Large intestine (tissue), 3 donors: Measurements from ENCODE around the gene APIP. TPM values are rescaled to one million over a fixed set of nuclear protein-coding genes. Genes with fewer than 3 reads are reported as not detected.

Experiments used
- DNase-seq, 2 donors: peaks; one replicate each; pipeline versions ENCODE4 v3.0.0 to v3.0.0-alpha.2; 2013
- H3K27ac ChIP-seq: one replicate; pipeline ENCODE4 v1.5.1; 2013; ENCODE audit warnings: low read length
- H3K27me3 ChIP-seq: 2 replicates; pipeline ENCODE4 v1.6.1; 2013; ENCODE audit warnings: low read length; ENCODE audit not compliant: control insufficient read depth, insufficient read depth
- H3K36me3 ChIP-seq: 2 replicates; pipeline ENCODE4 v1.6.1; 2013; ENCODE audit warnings: low read length; ENCODE audit not compliant: control insufficient read depth, insufficient read depth
- H3K4me1 ChIP-seq: one replicate; pipeline ENCODE4 v1.6.1; 2013; ENCODE audit warnings: low read length; ENCODE audit not compliant: control insufficient read depth, insufficient read depth
- H3K4me3 ChIP-seq: one replicate; pipeline ENCODE4 v1.5.1; 2013; ENCODE audit warnings: low read length
- H3K9me3 ChIP-seq: one replicate; pipeline ENCODE4 v1.6.1; 2013; ENCODE audit warnings: mild to moderate bottlenecking, low read depth, low read length, moderate library complexity; ENCODE audit not compliant: control insufficient read depth
- WGBS: methylation state at CpG from one replicate; pipeline ENCODE4 v1.1.5; 2013; ENCODE audit warnings: low lambda C conversion rate; ENCODE audit not compliant: insufficient coverage; 5-methylcytosine and 5-hydroxymethylcytosine counted together
- polyA plus RNA-seq: library from polyadenylated mRNA; unstranded; fragments of 120-200 nt; gene quantifications from one replicate; pipeline ENCODE4 v1.2.1, GENCODE V29; 2013

Gene APIP
- polyA plus RNA-seq, 1 donor, result 25.7 TPM

GRCh38 chr11:34890089-34890488 is 26.1 kb downstream of the APIP start:
- peaks cover 2% of the 10 kb centered on the region for H3K36me3 ChIP-seq
- H3K4me1 ChIP-seq, result no peaks in the 10 kb centered on the region
- H3K27ac ChIP-seq, result no peak overlapping the region
- no peaks in the 10 kb centered on the region for H3K27me3 ChIP-seq
- no peak overlapping the region for H3K4me3 ChIP-seq
- WGBS, result 40% methylated on average over 1 of the region's 2 CpGs
- no peak for DNase-seq
- no peaks in the 10 kb centered on the region for H3K9me3 ChIP-seq

- H3K4me3 ChIP-seq, result no peak overlapping the region
- DNase-seq, result no peak
- H3K4me1 ChIP-seq, result no peaks in the 10 kb centered on the region
- H3K36me3 ChIP-seq, result peaks cover 4% of the 10 kb centered on the region
- no CpG with 5 or more reads among the region's 1 CpG for WGBS
- no peak overlapping the region for H3K27ac ChIP-seq
- no peaks in the 10 kb centered on the region for H3K9me3 ChIP-seq
- H3K27me3 ChIP-seq, result no peaks in the 10 kb centered on the region
Observed at GRCh38 chr11:34887260-34887659, 28.9 kb downstream of the APIP start.

DNA sequence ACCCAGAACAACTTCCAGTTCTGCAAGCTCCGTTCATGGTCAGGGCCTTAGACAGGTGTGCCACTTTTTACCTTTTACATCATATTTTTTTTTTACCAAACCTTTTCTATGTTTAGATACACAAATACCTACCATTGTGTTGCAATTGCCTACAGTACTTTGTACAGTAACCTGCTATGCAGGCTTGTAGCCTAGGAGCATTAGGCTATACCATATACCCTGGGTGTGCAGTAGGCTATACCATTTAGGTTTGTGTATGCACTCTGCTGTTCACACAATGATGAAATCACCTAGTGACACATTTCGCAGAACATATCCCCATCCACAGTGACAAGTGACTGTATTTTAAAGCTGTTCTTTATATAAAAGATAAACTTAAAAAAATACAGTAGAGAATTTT is 29.6 kb downstream of the APIP start:
- no peak overlapping the region for H3K4me3 ChIP-seq
- no peaks in the 10 kb centered on the region for H3K4me1 ChIP-seq
- H3K27ac ChIP-seq, result no peak overlapping the region
- peaks cover 4% of the 10 kb centered on the region for H3K36me3 ChIP-seq
- no peaks in the 10 kb centered on the region for H3K9me3 ChIP-seq
- no peak for DNase-seq
- 86% methylated on average over 1 of the region's 2 CpGs for WGBS
- no peaks in the 10 kb centered on the region for H3K27me3 ChIP-seq

DNA sequence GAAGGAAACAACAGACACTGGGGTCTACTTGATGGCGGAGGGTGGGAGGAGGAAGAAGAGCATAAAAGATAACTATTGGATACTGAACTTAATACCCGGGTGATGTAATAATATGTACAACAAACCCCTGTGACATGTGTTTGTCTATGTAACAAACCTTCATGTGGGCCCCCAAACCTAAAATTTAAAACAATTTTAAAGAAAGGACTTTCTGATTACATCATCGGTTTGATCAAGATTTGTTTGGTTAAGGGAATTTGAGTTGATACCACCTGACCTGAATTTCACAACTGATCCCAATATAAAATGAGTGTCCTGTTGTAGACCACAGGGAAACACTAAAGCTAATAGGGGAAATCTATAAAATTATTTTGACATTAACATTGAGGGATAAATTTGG is 34.3 kb downstream of the APIP start:
- no peak for DNase-seq
- no peak overlapping the region for H3K27ac ChIP-seq
- WGBS, result 100% methylated on average over 2 of the region's 3 CpGs
- no peak overlapping the region for H3K4me3 ChIP-seq
- no peaks in the 10 kb centered on the region for H3K27me3 ChIP-seq
- H3K4me1 ChIP-seq, result no peaks in the 10 kb centered on the region
- H3K36me3 ChIP-seq, result peaks cover 4% of the 10 kb centered on the region
- no peaks in the 10 kb centered on the region for H3K9me3 ChIP-seq

DNA sequence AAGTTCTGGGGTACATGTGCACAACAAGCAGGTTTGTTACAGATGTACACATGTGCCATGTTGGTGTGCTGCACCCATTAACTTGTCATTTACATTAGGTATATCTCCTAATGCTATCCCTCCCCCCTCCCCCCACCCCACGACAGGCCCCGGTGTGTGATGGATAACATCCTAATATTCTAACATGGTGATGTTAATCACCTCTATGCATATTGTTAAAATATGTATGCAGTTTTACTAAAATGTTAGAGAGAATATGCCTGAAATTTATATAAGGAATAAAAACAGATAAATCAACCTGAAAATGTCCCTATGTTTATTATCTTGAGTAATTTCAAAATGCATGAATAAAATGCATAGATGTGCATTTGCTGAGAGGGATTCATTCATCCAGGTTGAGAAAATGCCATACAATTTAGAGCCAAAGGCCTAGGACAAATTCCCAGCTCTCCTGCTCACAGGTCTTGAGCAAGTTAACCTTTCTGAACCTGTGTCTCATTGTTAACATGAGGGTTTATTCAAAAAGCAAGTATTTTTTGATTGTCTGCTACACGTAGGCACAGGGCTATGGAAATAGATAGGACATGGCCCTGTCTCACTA is 38.7 kb downstream of the APIP start:
- Histone ChIP-seq H3K27me3 (no peaks in the 10 kb centered on the region), H3K36me3 (no peaks in the 10 kb centered on the region), H3K27ac (no peak overlapping the region), H3K4me1 (no peaks in the 10 kb centered on the region), H3K4me3 (no peak overlapping the region), H3K9me3 (peaks cover 2% of the 10 kb centered on the region)
- no CpG with 5 or more reads among the region's 3 CpGs for WGBS
- no peak for DNase-seq

- Histone ChIP-seq H3K9me3 (peaks cover 2% of the 10 kb centered on the region), H3K4me1 (no peaks in the 10 kb centered on the region), H3K27me3 (no peaks in the 10 kb centered on the region), H3K27ac (no peak overlapping the region), H3K36me3 (no peaks in the 10 kb centered on the region), H3K4me3 (no peak overlapping the region)
- DNase-seq, result no peak
- 100% methylated on average over 1 of the region's 4 CpGs for WGBS
Observed at GRCh38 chr11:34874202-34874601, 42.0 kb downstream of the APIP start.

GRCh38 chr11:34870548-34871196 is 45.5 kb downstream of the APIP start:
- WGBS, result 100% methylated on average over 1 of the region's 5 CpGs
- no peaks in the 10 kb centered on the region for H3K27me3 ChIP-seq
- no peak overlapping the region for H3K4me3 ChIP-seq
- no peak overlapping the region for H3K27ac ChIP-seq
- H3K36me3 ChIP-seq, result no peaks in the 10 kb centered on the region
- DNase-seq, result no peak
- H3K4me1 ChIP-seq, result no peaks in the 10 kb centered on the region
- peaks cover 2% of the 10 kb centered on the region for H3K9me3 ChIP-seq

DNA sequence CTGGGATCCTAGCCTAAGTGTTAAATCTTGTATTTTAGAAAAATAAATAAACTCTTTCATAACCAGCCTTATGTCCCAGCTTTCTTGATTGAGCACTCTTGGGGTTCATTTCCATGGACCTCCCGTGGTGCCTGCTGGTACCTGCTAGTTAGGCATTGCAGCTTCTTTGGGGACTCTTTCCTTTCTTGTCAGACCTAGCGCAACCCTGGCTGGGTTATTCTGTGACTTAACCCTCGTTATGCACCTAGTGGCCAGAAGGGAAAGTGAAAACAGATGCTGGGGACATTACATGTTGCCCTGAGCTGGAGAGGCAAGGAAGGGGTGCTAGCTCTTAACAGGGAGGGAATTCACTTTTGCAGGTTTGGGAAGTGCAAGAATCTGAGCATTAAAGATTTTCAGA is 46.8 kb downstream of the APIP start:
- Histone ChIP-seq H3K27ac (no peak overlapping the region), H3K36me3 (no peaks in the 10 kb centered on the region), H3K4me3 (no peak overlapping the region), H3K4me1 (no peaks in the 10 kb centered on the region), H3K9me3 (no peaks in the 10 kb centered on the region), H3K27me3 (no peaks in the 10 kb centered on the region)
- DNase-seq, result no peak
- no CpG with 5 or more reads among the region's 3 CpGs for WGBS

DNA sequence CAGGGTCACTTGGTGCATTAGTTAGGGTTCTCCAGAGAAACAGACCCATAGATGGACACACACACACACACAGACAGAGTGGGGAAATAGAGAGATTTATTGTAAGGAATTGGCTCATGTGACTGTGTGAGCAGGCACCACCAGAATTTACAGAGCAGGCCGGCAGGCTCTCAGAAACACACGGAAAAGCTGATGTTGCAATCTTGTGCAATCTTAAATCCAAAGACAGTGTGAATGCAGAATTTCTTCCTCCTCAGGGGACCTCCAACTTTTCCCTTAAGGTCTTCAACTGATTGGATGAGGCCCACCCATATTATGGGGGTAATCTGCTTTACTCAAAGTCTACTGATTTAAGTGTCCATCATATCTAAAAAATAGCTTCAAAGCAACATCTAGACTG is 49.8 kb downstream of the APIP start:
- no peak overlapping the region for H3K27ac ChIP-seq
- H3K4me3 ChIP-seq, result no peak overlapping the region
- H3K4me1 ChIP-seq, result no peaks in the 10 kb centered on the region
- no CpG with 5 or more reads among the region's 2 CpGs for WGBS
- DNase-seq, result no peak
- no peaks in the 10 kb centered on the region for H3K36me3 ChIP-seq
- peaks cover 5% of the 10 kb centered on the region for H3K9me3 ChIP-seq
- H3K27me3 ChIP-seq, result no peaks in the 10 kb centered on the region

DNA sequence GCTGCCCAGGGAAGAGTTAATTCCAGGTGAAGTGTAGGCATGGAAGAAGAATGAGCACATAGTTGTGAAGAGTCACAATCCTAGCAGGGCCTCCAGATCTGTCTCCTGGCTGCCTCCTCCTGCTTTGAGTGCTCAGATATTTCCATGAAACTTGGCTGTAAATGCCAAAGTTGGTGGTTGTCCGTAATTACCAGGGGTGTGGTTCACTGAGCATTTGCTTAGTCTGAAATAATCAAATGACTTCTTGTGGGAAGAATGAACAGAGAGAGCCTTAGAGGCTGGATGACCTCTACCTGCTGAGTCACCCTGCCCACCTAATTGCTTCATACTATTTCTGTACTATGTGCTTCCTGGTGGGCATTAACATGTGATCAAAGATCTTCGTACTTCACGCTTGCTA is 50.9 kb downstream of the APIP start:
- no peak overlapping the region for H3K27ac ChIP-seq
- no peak for DNase-seq
- WGBS, result no CpG with 5 or more reads among the region's 3 CpGs
- no peaks in the 10 kb centered on the region for H3K36me3 ChIP-seq
- H3K4me3 ChIP-seq, result no peak overlapping the region
- H3K9me3 ChIP-seq, result peaks cover 5% of the 10 kb centered on the region
- no peaks in the 10 kb centered on the region for H3K4me1 ChIP-seq
- no peaks in the 10 kb centered on the region for H3K27me3 ChIP-seq

- 86% methylated on average over 1 of the region's 2 CpGs for WGBS
Observed at GRCh38 chr11:34864424-34864823, 51.8 kb downstream of the APIP start.

More at GRCh38 chr11:34864424-34864823, 51.8 kb downstream of the APIP start:
- Histone ChIP-seq H3K4me3 (no peak overlapping the region), H3K4me1 (no peaks in the 10 kb centered on the region), H3K36me3 (no peaks in the 10 kb centered on the region), H3K27me3 (no peaks in the 10 kb centered on the region), H3K9me3 (peaks cover 5% of the 10 kb centered on the region), H3K27ac (no peak overlapping the region)
- no peak for DNase-seq
